Suprapubic skin (tissue), 4 donors: ENCODE data around the gene LNX2. TPM values are rescaled to one million over a fixed set of nuclear protein-coding genes. Genes with fewer than 3 reads are reported as not detected.

Experiments used
- DNase-seq, 2 donors: peaks; one replicate each; pipeline ENCODE4 v3.0.0-alpha.2; 2019; ENCODE audit warnings: low spot score in 2 of 2
- H3K27ac ChIP-seq: fragments of 200-600 bp; sonication (generic); one replicate; pipeline ENCODE4 v1.5.1; 2019
- H3K27me3 ChIP-seq: fragments of 200-600 bp; sonication (generic); one replicate; pipeline ENCODE4 v1.5.1; 2019
- H3K36me3 ChIP-seq: fragments of 200-600 bp; sonication (generic); one replicate; pipeline ENCODE4 v1.5.1; 2019
- H3K4me1 ChIP-seq: fragments of 200-600 bp; sonication (generic); one replicate; pipeline ENCODE4 v1.5.1; 2019
- H3K4me3 ChIP-seq: fragments of 200-600 bp; sonication (generic); one replicate; pipeline ENCODE4 v1.5.1; 2019; ENCODE audit warnings: mild to moderate bottlenecking
- H3K9me3 ChIP-seq: fragments of 200-600 bp; sonication (generic); one replicate; pipeline ENCODE4 v1.5.1; 2019
- EP300 ChIP-seq: sonication (generic); formaldehyde crosslinking; IDR thresholded peaks from one replicate; pipeline ENCODE4 v1.6.1; 2017; ENCODE audit warnings: antibody characterized with exemption
- POLR2A ChIP-seq, 2 donors: fragments of 450-650 bp; IDR thresholded peaks; one replicate each; pipeline ENCODE4 v1.6.1; 2017; ENCODE audit warnings: antibody characterized with exemption in 2 of 2, mild to moderate bottlenecking in 2 of 2, moderate library complexity in 2 of 2
- POLR2AphosphoS5 ChIP-seq, 3 donors: sonication (generic); formaldehyde crosslinking; IDR thresholded peaks; one replicate each; pipeline ENCODE4 v1.6.1; 2017; ENCODE audit warnings: antibody characterized with exemption in 3 of 3
- WGBS: methylation state at CpG from one replicate; pipeline ENCODE4 v1.1.5; 2018; 5-methylcytosine and 5-hydroxymethylcytosine counted together
- total RNA-seq, 4 donors: library from RNA; depleted of rRNA; stranded (reverse); fragments of >200 nt; gene quantifications; one replicate each; pipeline ENCODE4 v1.1.0, GENCODE V29; 2016
- TF ChIP-seq, protein P1 (sequence below), 2 donors: fragments of 200-600 bp in 1 of 2; fragments of 450-650 bp in 1 of 2; sonication (generic) in 1 of 2; IDR thresholded peaks; one replicate each; pipeline ENCODE4 v1.5.1; 2016 to 2019; ENCODE audit warnings: antibody characterized with exemption in 2 of 2, mild to moderate bottlenecking in 1 of 2, moderate library complexity in 1 of 2

The LNX2 gene
- total RNA-seq, 4 donors from 2014 or later = 11.2 to 15.9 (median 13.6) TPM

DNA sequence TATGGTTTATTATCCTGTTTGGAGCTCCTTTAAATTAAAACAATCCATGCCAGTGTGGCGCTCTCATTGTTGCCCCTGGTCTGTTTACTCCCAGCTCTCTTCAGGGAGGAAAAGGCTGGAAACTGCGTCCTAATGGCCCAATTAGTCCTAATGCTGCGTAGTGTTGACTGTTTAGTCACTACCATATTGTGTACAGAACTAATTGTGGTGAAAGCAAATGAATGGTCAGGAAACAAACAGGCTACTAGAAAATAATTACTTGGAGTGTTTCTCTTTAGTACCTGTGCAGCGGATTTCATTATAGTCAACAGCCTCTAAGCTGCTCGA lies 115.5 kb downstream of the LNX2 start:
- TF ChIP-seq, protein P1, sequence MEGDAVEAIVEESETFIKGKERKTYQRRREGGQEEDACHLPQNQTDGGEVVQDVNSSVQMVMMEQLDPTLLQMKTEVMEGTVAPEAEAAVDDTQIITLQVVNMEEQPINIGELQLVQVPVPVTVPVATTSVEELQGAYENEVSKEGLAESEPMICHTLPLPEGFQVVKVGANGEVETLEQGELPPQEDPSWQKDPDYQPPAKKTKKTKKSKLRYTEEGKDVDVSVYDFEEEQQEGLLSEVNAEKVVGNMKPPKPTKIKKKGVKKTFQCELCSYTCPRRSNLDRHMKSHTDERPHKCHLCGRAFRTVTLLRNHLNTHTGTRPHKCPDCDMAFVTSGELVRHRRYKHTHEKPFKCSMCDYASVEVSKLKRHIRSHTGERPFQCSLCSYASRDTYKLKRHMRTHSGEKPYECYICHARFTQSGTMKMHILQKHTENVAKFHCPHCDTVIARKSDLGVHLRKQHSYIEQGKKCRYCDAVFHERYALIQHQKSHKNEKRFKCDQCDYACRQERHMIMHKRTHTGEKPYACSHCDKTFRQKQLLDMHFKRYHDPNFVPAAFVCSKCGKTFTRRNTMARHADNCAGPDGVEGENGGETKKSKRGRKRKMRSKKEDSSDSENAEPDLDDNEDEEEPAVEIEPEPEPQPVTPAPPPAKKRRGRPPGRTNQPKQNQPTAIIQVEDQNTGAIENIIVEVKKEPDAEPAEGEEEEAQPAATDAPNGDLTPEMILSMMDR (IDR thresholded peaks at IDR 0.05) = no peak
- TF ChIP-seq POLR2A (IDR thresholded peaks at IDR 0.05) (no peak), EP300 (no peak), POLR2AphosphoS5 (IDR thresholded peaks at IDR 0.05) (no peak)
- WGBS = 89% methylated on average over 5 of the region's 5 CpGs

DNA sequence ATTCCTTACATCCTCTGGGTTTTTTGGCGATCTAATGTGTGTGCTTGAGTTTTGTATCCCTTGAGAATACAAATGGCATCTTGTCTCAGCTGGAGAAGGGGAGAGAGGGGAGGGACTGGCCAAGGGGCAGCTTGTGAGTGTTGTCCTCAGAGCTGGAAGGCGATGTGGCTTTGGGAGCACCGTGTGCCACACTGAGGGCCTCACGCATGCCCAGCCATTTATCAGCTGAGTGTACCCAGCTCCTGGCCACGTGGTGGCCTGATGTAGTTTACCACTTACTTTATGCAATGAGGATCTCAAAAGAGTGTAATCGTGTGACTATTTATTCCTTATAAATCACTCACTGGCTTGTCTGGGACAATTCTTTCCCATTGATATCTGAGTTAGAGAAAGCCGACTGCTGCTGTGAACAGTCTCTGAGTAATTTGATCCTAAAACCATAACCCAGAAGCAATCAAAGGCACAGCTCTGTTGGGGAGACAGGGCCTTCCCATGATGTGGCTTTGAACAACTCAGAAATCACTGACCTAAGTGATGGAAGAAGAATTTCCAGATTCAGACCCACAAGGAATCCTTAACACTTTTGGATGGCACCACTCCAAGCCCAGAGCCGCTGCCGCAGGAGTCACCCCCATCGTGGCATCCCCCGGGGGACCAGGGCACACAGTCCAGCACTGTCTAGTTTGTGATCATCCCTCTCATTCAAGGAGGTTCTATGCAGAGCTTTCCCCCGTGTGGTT lies 116.0 kb downstream of the LNX2 start:
- no peaks in the 10 kb centered on the region for H3K4me1 ChIP-seq
- DNase-seq = peak in 1 of 2 donors; percentile 13
- TF ChIP-seq POLR2A (IDR thresholded peaks at IDR 0.05) = no peak
- no peak for TF ChIP-seq EP300
- TF ChIP-seq, protein P1 (IDR thresholded peaks at IDR 0.05) = no peak
- TF ChIP-seq POLR2AphosphoS5 (IDR thresholded peaks at IDR 0.05) = no peak
- 70% methylated on average over 12 of the region's 12 CpGs for whole genome bisulfite sequencing
- no peaks in the 10 kb centered on the region for H3K9me3 ChIP-seq
- H3K4me3 ChIP-seq = no peak overlapping the region
- H3K27ac ChIP-seq = no peak overlapping the region
- H3K36me3 ChIP-seq = no peaks in the 10 kb centered on the region
- peaks cover 3% of the 10 kb centered on the region for H3K27me3 ChIP-seq

More for the DNA sequence above, 115.5 kb downstream of the LNX2 start:
- Histone ChIP-seq H3K27me3 (peaks cover 3% of the 10 kb centered on the region), H3K36me3 (no peaks in the 10 kb centered on the region), H3K27ac (no peak overlapping the region), H3K4me1 (no peaks in the 10 kb centered on the region), H3K4me3 (no peak overlapping the region), H3K9me3 (no peaks in the 10 kb centered on the region)
- no peak for DNase-seq

DNA sequence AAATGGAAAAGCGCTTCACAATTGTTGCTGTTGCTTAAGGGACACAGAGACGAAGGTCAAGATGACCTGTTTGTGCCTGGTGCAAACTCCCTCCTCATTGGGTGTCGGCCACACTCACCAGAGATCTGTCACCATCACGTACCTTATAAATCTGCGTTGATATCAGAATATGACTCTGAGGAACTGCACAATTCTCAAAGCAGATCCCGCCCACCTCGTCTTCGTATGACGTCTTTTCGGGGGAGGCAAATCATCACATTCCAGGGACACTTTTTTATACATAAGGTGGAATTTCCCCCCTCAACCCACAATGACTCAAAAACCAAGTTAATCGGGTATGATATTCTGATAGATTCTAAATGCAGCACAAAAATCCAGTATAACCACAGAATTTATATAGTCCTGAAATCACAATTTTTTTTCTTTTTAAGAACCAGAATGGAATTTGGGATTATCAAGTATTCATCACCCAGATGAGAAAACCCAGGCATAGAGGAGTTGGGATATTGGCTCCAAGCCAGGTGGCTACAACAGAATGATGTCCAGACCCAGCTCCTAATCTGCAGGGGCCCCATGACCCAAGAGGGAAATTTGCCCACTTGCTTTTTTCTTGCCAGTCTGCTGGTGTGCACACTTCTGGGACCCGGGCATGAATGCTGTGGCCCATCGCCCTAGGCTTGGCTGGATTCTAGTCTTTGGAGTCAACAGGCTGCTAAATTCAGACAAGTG lies 119.4 kb downstream of the LNX2 start:
- peaks cover 3% of the 10 kb centered on the region for H3K27me3 ChIP-seq
- no peak overlapping the region for H3K27ac ChIP-seq
- WGBS = 88% methylated on average over 13 of the region's 13 CpGs
- H3K4me1 ChIP-seq = no peaks in the 10 kb centered on the region
- H3K4me3 ChIP-seq = no peak overlapping the region
- no peaks in the 10 kb centered on the region for H3K9me3 ChIP-seq
- TF ChIP-seq, protein P1 (IDR thresholded peaks at IDR 0.05) = no peak
- no peak for TF ChIP-seq POLR2AphosphoS5 (IDR thresholded peaks at IDR 0.05)
- no peak for TF ChIP-seq POLR2A (IDR thresholded peaks at IDR 0.05)
- no peak for DNase-seq
- no peaks in the 10 kb centered on the region for H3K36me3 ChIP-seq

DNA sequence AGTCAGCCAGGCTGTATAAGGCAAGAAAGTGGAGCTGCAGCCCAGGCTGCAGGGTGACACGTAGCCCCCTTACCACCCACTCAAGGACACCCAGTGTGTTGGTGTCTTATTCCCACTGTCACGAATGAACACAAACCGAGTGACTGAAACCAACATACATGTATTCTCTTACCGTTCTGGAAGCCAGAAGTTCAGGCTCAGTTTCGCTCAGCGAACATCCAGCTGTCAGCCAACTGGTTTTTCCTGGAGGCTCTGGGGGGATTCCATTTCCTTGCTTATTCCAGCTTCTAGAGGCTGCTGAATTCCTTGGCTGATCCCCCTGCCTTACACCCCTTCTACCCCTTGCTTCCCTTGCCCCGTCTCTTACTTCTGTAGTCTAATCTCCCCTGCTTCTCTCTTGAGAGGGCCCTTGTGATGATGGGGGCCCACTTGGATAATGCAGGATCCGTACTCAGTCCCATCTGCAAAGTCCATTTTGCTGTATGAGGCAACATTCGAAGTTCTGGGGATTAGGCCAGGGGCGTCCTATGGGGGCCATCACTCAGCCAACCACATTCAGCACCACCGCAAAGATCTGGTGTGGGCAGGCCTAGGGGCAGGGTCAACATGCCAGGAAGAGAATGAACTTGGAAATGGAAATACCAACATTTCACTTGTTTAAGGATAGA lies 122.6 kb downstream of the LNX2 start:
- no peak overlapping the region for H3K4me3 ChIP-seq
- H3K9me3 ChIP-seq = no peaks in the 10 kb centered on the region
- H3K27me3 ChIP-seq = peaks cover 3% of the 10 kb centered on the region
- no peak for DNase-seq
- no peak overlapping the region for H3K27ac ChIP-seq
- H3K4me1 ChIP-seq = no peaks in the 10 kb centered on the region
- TF ChIP-seq, protein P1 (IDR thresholded peaks at IDR 0.05) = no peak
- no peak for TF ChIP-seq EP300
- no peak for TF ChIP-seq POLR2A (IDR thresholded peaks at IDR 0.05)
- TF ChIP-seq POLR2AphosphoS5 (IDR thresholded peaks at IDR 0.05) = no peak
- WGBS = 87% methylated on average over 11 of the region's 11 CpGs
- H3K36me3 ChIP-seq = no peaks in the 10 kb centered on the region
